ENCODE results near the gene PNPLA5.
A peak's percentile ranks its signal among the peaks of the same experiment; 100 is the strongest.
"Not testable (repeated sequence)": the region's sequence is repeated elsewhere in the genome, so short reads cannot be mapped to it uniquely, and the experiment has no call there.

PNPLA5 gene

DNA sequence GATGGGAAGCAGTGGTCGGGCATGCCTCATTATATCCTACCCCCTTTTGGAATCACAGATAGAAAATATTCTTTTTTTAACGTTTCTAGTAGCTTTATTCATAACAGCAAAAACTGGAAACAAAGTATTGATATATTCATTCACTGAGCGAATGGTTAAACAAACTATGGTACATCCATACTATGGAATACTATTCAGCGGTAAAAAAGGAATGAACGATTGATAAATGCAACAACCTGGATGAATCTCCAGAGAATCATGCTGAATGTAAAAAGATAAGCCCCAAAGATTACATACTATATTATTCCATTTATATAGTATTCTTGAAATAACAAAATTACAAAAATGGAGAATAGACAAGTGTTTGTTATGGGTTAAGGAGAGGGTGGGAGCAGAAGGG, 22.0 kb downstream of the PNPLA5 start:
- CTCF ChIA-PET: no interaction called here
- POLR2A ChIA-PET: no interaction called here
- Histone ChIP-seq H3K9me3 (ENCODE audit: control extremely low read depth in 1 of 5, control insufficient read depth in 4 of 5, insufficient read depth in 2 of 5, low read depth in 1 of 5, low read length in 4 of 5) (peaks cover 0 to 3% (median 0%) of the 10 kb centered on the region in 5 experiments), H3K27ac (ENCODE audit: insufficient read depth in 1 of 2, low read depth in 1 of 2, low read length in 2 of 2, poor library complexity in 1 of 2, severe bottlenecking in 2 of 2) (no peak overlapping the region), H3K36me3 (ENCODE audit: control insufficient read depth in 4 of 4, insufficient read depth in 4 of 4, low read length in 3 of 4) (no peaks in the 10 kb centered on the region), H3K4me3 (ENCODE audit: control insufficient read depth in 1 of 7, extremely low read depth in 1 of 7, insufficient read depth in 4 of 7, low read depth in 2 of 7, low read length in 6 of 7) (no peak overlapping the region), H3K4me1 (ENCODE audit: control extremely low read depth in 1 of 4, control insufficient read depth in 4 of 4, insufficient read depth in 4 of 4, low read length in 3 of 4) (no peaks in the 10 kb centered on the region), H3K27me3 (replicated peaks in 2 of 5; ENCODE audit: control insufficient read depth in 4 of 5, insufficient read depth in 5 of 5, low read length in 4 of 5) (peaks cover 0 to 19% (median 2%) of the 10 kb centered on the region in 5 experiments)
- DNase-seq: no peak
- 100% methylated on average over 1 of the region's 5 CpGs for whole genome bisulfite sequencing (ENCODE audit: insufficient coverage)

DNA sequence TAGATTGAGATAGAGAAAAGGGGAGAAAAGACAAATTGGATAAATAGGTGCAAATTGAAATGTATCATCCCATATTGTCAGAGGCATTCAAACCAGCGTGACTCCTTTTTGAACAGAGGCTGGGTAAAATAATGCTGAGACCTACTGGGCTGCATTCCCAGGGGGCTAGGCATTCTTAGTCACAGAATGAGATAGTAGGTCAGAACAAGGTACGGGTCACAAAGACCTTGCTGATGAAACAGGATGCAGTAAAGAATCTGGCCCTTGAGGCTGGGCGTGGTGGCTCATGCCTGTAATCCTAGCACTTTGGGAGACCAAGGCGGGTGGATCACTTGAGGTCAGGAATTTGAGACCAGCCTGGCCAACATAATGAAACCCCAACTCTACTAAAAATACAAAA, 22.8 kb downstream of the PNPLA5 start:
- CTCF ChIA-PET; H3K4me3 ChIP-seq (ENCODE audit: control insufficient read depth in 1 of 7, extremely low read depth in 1 of 7, insufficient read depth in 4 of 7, low read depth in 2 of 7, low read length in 6 of 7); H3K9me3 ChIP-seq (ENCODE audit: control extremely low read depth in 1 of 5, control insufficient read depth in 4 of 5, insufficient read depth in 2 of 5, low read depth in 1 of 5, low read length in 4 of 5); DNase-seq; H3K4me1 ChIP-seq (ENCODE audit: control extremely low read depth in 1 of 4, control insufficient read depth in 4 of 4, insufficient read depth in 4 of 4, low read length in 3 of 4); H3K27ac ChIP-seq (ENCODE audit: insufficient read depth in 1 of 2, low read depth in 1 of 2, low read length in 2 of 2, poor library complexity in 1 of 2, severe bottlenecking in 2 of 2); H3K36me3 ChIP-seq (ENCODE audit: control insufficient read depth in 4 of 4, insufficient read depth in 4 of 4, low read length in 3 of 4); POLR2A ChIA-PET: not testable (repeated sequence)
- peaks cover 1 to 21% (median 8%) of the 10 kb centered on the region in 5 experiments for H3K27me3 ChIP-seq (replicated peaks in 2 of 5; ENCODE audit: control insufficient read depth in 4 of 5, insufficient read depth in 5 of 5, low read length in 4 of 5)
- 97% methylated on average over 3 of the region's 4 CpGs for WGBS (ENCODE audit: insufficient coverage)

DNA sequence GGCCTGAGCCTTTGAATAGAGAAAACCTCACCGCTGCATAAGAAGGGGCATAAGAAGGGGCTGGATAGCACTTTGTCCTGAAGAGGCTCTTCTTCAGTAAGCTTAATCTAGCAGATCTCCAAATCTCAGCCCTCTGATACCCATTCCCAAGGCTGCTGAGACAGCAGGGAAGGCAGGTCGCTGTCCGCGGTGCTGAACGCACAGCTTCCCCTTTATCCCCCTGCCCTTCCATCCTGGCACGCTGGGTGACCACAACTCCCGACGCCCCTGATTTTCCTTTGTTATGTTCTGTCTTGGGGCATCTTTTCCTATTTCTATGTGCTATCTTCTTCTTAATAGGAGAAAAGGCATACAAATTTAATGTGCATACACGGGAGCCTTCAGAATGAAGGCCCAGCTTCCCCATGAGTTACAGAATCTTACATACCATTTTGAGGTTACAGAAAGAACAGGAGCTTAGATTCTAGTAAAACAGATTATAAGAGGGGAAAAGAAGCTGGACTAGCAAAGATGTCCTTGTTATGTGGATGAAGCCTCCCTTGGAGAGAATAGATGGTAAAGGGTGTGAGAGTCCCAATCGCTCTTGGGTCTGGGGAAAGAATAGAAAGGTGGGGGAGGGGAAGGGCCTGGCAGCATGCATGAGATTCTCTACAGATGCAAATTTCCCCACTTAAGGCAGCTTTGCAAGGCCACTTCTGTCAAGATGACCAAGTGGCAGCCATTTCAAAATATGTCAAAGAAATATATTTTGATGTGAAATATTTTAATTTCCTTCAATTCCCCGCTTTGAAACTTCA, 23.8 kb downstream of the PNPLA5 start:
- peak; percentile 43 to 71 (median 70) for DNase-seq
- Histone ChIP-seq H3K4me3 (ENCODE audit: control insufficient read depth in 1 of 7, extremely low read depth in 1 of 7, insufficient read depth in 4 of 7, low read depth in 2 of 7, low read length in 6 of 7) (no peak overlapping the region), H3K27me3 (replicated peaks in 2 of 5; ENCODE audit: control insufficient read depth in 4 of 5, insufficient read depth in 5 of 5, low read length in 4 of 5) (peaks cover 7 to 27% (median 14%) of the 10 kb centered on the region in 5 experiments), H3K27ac (ENCODE audit: insufficient read depth in 1 of 2, low read depth in 1 of 2, low read length in 2 of 2, poor library complexity in 1 of 2, severe bottlenecking in 2 of 2) (no peak overlapping the region), H3K36me3 (ENCODE audit: control insufficient read depth in 4 of 4, insufficient read depth in 4 of 4, low read length in 3 of 4) (no peaks in the 10 kb centered on the region), H3K4me1 (ENCODE audit: control extremely low read depth in 1 of 4, control insufficient read depth in 4 of 4, insufficient read depth in 4 of 4, low read length in 3 of 4) (no peaks in the 10 kb centered on the region), H3K9me3 (ENCODE audit: control extremely low read depth in 1 of 5, control insufficient read depth in 4 of 5, insufficient read depth in 2 of 5, low read depth in 1 of 5, low read length in 4 of 5) (peaks cover 0 to 3% (median 0%) of the 10 kb centered on the region in 5 experiments)
- whole genome bisulfite sequencing (ENCODE audit: insufficient coverage): 3% methylated on average over 4 of the region's 11 CpGs
- CTCF ChIA-PET: no interaction called here
- POLR2A ChIA-PET: no interaction called here

DNA sequence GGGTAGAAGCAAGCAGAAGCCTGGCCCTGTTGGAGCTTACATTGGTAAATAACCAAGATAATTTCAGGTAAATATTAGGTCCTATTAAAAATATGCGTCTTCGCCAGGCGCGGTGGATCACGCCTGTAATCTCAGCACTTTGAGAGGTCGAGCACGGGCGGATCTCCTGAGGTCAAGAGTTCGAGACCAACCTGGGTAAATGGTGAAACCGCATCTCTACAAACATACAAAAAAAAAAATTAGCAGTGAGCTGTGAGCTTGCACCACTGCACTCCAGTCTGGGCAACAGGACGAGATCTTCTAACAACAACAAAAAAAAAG, 29.0 kb downstream of the PNPLA5 start:
- Histone ChIP-seq H3K9me3 (ENCODE audit: control extremely low read depth in 1 of 5, control insufficient read depth in 4 of 5, insufficient read depth in 2 of 5, low read depth in 1 of 5, low read length in 4 of 5) (no peaks in the 10 kb centered on the region), H3K4me1 (ENCODE audit: control extremely low read depth in 1 of 4, control insufficient read depth in 4 of 4, insufficient read depth in 4 of 4, low read length in 3 of 4) (peaks cover 0 to 3% (median 2%) of the 10 kb centered on the region in 4 experiments), H3K27me3 (replicated peaks in 2 of 5; ENCODE audit: control insufficient read depth in 4 of 5, insufficient read depth in 5 of 5, low read length in 4 of 5) (peaks cover 9 to 72% (median 26%) of the 10 kb centered on the region in 5 experiments), H3K27ac (ENCODE audit: insufficient read depth in 1 of 2, low read depth in 1 of 2, low read length in 2 of 2, poor library complexity in 1 of 2, severe bottlenecking in 2 of 2) (no peak overlapping the region), H3K4me3 (ENCODE audit: control insufficient read depth in 1 of 7, extremely low read depth in 1 of 7, insufficient read depth in 4 of 7, low read depth in 2 of 7, low read length in 6 of 7) (peak overlapping the region in 2 of 7 experiments; percentile 46 to 54), H3K36me3 (ENCODE audit: control insufficient read depth in 4 of 4, insufficient read depth in 4 of 4, low read length in 3 of 4) (no peaks in the 10 kb centered on the region)
- WGBS (ENCODE audit: insufficient coverage): 88% methylated on average over 8 of the region's 11 CpGs
- ChIA-PET POLR2A (interaction anchor here (0.6 kb wide), 1 partner anchor 220 kb away, joined by 3 read pairs; no protein-coding TSS in a partner anchor), CTCF (interaction anchor here (0.6 kb wide), 1 partner anchor 265 kb away, joined by 5 read pairs; no protein-coding TSS in a partner anchor)
- no peak for DNase-seq

DNA sequence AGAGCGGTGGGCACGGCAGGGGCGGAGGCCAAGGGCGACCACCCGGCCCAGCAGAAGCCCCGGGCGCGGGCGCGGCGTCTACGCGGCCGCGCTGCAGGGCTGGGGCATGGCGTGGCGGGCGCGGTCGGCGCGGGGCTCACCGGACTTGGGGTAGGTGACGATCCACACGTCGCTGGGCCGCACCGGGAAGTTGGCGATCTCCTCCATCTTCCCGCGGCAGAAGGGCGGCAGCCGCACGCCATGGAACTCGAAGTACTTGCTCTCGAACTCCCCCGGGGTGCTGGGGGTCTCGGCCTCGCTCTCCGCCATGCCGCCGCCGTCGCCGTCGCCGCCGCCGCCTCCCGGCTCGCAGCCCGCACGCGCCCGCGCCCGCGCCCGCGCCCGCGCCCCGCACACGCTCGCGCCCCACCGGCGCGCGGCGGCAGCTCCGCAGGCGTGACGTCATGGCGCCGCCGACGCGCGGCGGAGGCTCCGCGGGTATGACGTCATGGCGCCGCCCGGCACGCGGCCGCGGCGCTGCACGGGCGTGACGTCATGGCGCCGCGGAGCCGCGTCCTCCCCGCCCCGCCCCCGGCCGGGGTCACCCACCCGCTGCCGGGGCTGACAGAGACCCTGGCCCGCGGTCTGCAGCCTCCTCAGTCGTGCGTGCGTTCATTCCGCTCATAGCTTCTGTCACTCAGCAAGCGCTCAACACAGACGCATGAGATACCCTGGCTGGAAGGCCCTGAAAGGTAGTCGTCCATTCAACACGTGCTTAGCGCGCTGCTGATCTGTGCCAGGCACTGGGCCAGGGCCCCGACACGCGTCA, 29.5 kb downstream of the PNPLA5 start, which contains the start of gene SULT4A1:
Gene SULT4A1, minus strand, starts transcription at position 440 of the 808 bp plus-strand sequence. Its CDS starts 131 bp downstream, at position 309.
- peaks cover 0 to 3% (median 2%) of the 10 kb centered on the region in 4 experiments for H3K4me1 ChIP-seq (ENCODE audit: control extremely low read depth in 1 of 4, control insufficient read depth in 4 of 4, insufficient read depth in 4 of 4, low read length in 3 of 4)
- CTCF ChIA-PET: interaction anchor here (0.6 kb wide), 1 partner anchor 264 kb away, joined by 5 read pairs; no protein-coding TSS in a partner anchor
- H3K4me3 ChIP-seq (ENCODE audit: control insufficient read depth in 1 of 7, extremely low read depth in 1 of 7, insufficient read depth in 4 of 7, low read depth in 2 of 7, low read length in 6 of 7): peak within 1 kb of the TSS in 5 of 7 experiments; percentile 8 to 63 (median 46)
- H3K36me3 ChIP-seq (ENCODE audit: control insufficient read depth in 4 of 4, insufficient read depth in 4 of 4, low read length in 3 of 4): no peaks in the 10 kb centered on the region
- POLR2A ChIA-PET: no interaction called here
- WGBS (ENCODE audit: insufficient coverage): 2% methylated on average over 95 of the region's 121 CpGs
- H3K9me3 ChIP-seq (ENCODE audit: control extremely low read depth in 1 of 5, control insufficient read depth in 4 of 5, insufficient read depth in 2 of 5, low read depth in 1 of 5, low read length in 4 of 5): no peaks in the 10 kb centered on the region
- DNase-seq: peak in 2 of 3 donors; percentile 44 to 45
- H3K27me3 ChIP-seq (replicated peaks in 2 of 5; ENCODE audit: control insufficient read depth in 4 of 5, insufficient read depth in 5 of 5, low read length in 4 of 5): peaks cover 9 to 72% (median 26%) of the 10 kb centered on the region in 5 experiments
- H3K27ac ChIP-seq (ENCODE audit: insufficient read depth in 1 of 2, low read depth in 1 of 2, low read length in 2 of 2, poor library complexity in 1 of 2, severe bottlenecking in 2 of 2): no peak within 1 kb of the TSS

DNA sequence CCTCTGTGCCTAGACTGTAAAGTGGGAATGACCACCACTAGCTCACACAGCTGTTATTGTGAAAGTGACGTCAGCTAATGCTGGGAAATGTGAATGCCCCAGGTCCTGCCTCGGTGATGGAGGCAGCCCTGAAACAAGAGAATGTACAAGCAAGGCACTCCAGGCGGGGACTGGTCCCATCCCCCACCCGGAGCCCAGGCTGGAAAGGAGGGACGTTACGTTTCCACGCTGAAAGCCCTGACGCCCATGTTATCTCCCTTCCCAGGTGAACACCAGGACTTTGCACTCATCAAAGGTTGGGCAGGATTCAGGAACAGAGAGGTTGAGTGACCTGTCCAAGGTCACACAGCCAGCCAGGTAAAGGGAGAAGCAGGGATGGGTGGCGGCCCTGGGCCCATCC, 30.3 kb downstream of the PNPLA5 start:
- H3K4me1 ChIP-seq (ENCODE audit: control extremely low read depth in 1 of 4, control insufficient read depth in 4 of 4, insufficient read depth in 4 of 4, low read length in 3 of 4): peaks cover 0 to 3% (median 2%) of the 10 kb centered on the region in 4 experiments
- no peak overlapping the region for H3K27ac ChIP-seq (ENCODE audit: insufficient read depth in 1 of 2, low read depth in 1 of 2, low read length in 2 of 2, poor library complexity in 1 of 2, severe bottlenecking in 2 of 2)
- H3K27me3 ChIP-seq (replicated peaks in 2 of 5; ENCODE audit: control insufficient read depth in 4 of 5, insufficient read depth in 5 of 5, low read length in 4 of 5): peaks cover 9 to 79% (median 26%) of the 10 kb centered on the region in 5 experiments
- H3K9me3 ChIP-seq (ENCODE audit: control extremely low read depth in 1 of 5, control insufficient read depth in 4 of 5, insufficient read depth in 2 of 5, low read depth in 1 of 5, low read length in 4 of 5): peaks cover 0 to 5% (median 0%) of the 10 kb centered on the region in 5 experiments
- no peak overlapping the region for H3K4me3 ChIP-seq (ENCODE audit: control insufficient read depth in 1 of 7, extremely low read depth in 1 of 7, insufficient read depth in 4 of 7, low read depth in 2 of 7, low read length in 6 of 7)
- DNase-seq: no peak
- 72% methylated on average over 5 of the region's 9 CpGs for WGBS (ENCODE audit: insufficient coverage)
- H3K36me3 ChIP-seq (ENCODE audit: control insufficient read depth in 4 of 4, insufficient read depth in 4 of 4, low read length in 3 of 4): no peaks in the 10 kb centered on the region
- POLR2A ChIA-PET: no interaction called here
- CTCF ChIA-PET: no interaction called here
